ENCODE measurements around the gene ELAPOR2.

GRCh38 chr7:87094322-87094721, 34.9 kb upstream of the ELAPOR2 start:
- TF ChIP-seq MAX (IDR thresholded peaks at IDR 0.05) (no peak), TCF12 (IDR thresholded peaks at IDR 0.05; ENCODE audit: low read depth) (no peak), REST (IDR thresholded peaks at IDR 0.05; ENCODE audit: low read depth) (no peak), CEBPB (IDR thresholded peaks at IDR 0.05) (no peak)
